Left ventricle myocardium inferior (tissue), 1 donor: ENCODE data around the gene KRT74. TPM values are rescaled to one million over a fixed set of nuclear protein-coding genes. Genes with fewer than 3 reads are reported as not detected.

Source experiments
- DNase-seq: peaks from one replicate; pipeline ENCODE4 v3.0.0-alpha.2; 2020
- H3K27ac ChIP-seq: fragments of 200-600 bp; replicated peaks from 2 replicates; pipeline ENCODE4 v1.8.0; 2021
- H3K27me3 ChIP-seq: fragments of 200-600 bp; 2 replicates; pipeline ENCODE4 v1.8.0; 2021; ENCODE audit warnings: low read depth
- H3K36me3 ChIP-seq: fragments of 200-600 bp; 2 replicates; pipeline ENCODE4 v1.8.0; 2021
- H3K4me1 ChIP-seq: fragments of 200-600 bp; 2 replicates; pipeline ENCODE4 v1.8.0; 2021
- H3K4me3 ChIP-seq: fragments of 200-600 bp; 2 replicates; pipeline ENCODE4 v1.8.0; 2021; ENCODE audit warnings: mild to moderate bottlenecking, moderate library complexity
- H3K9me3 ChIP-seq: fragments of 200-600 bp; replicated peaks from 2 replicates; pipeline ENCODE4 v1.8.0; 2021
- CTCF ChIP-seq: fragments of 200-600 bp; IDR thresholded peaks from 2 replicates; pipeline ENCODE4 v1.8.0; 2021; ENCODE audit warnings: antibody characterized with exemption, mild to moderate bottlenecking, borderline replicate concordance
- intact Hi-C: fragments of 100-400 bp; cut with micrococcal nuclease; formaldehyde crosslinking; loops from one replicate; pipeline ENCODE4 v1.11.0; 2022
- total RNA-seq: library from RNA; stranded (reverse); fragmentation: NEBNext Ultra II Directional; extraction: Animal tissue kit (Norgen Biotek cat#: 25700); gene quantifications from one replicate; pipeline ENCODE4 v1.2.1, GENCODE V29; 2021
- donor health status: DM: no; HTN: yes; CAD: no; lungs with severe emphysema.

KRT74 gene
- total RNA-seq, 1 donor from 2014 or later, result 0.14 TPM

- Histone ChIP-seq H3K36me3 (no peaks in the 10 kb centered on the region), H3K27ac (no peak overlapping the region), H3K9me3 (no peaks in the 10 kb centered on the region), H3K27me3 (peaks cover 43% of the 10 kb centered on the region), H3K4me3 (no peak overlapping the region), H3K4me1 (peaks cover 17% of the 10 kb centered on the region)
- no peak for DNase-seq
- no peak for TF ChIP-seq CTCF
- intact Hi-C loops, result no loop called here
Observed at GRCh38 chr12:52564582-52564981, 9.1 kb downstream of the KRT74 start.

GRCh38 chr12:52561880-52562449 is 11.7 kb downstream of the KRT74 start:
- Histone ChIP-seq H3K4me1 (peaks cover 9% of the 10 kb centered on the region), H3K36me3 (no peaks in the 10 kb centered on the region), H3K27ac (no peak overlapping the region), H3K27me3 (peaks cover 48% of the 10 kb centered on the region), H3K4me3 (no peak overlapping the region), H3K9me3 (no peaks in the 10 kb centered on the region)
- no peak for DNase-seq
- peak; percentile 25 for TF ChIP-seq CTCF
- intact Hi-C loops, result no loop called here

- DNase-seq, result no peak
- H3K9me3 ChIP-seq, result no peaks in the 10 kb centered on the region
Observed at GRCh38 chr12:52559979-52560378, 13.7 kb downstream of the KRT74 start.

GRCh38 chr12:52558781-52559445 is 14.7 kb downstream of the KRT74 start:
- Histone ChIP-seq H3K27me3 (peaks cover 43% of the 10 kb centered on the region), H3K9me3 (no peaks in the 10 kb centered on the region), H3K4me3 (no peak overlapping the region), H3K36me3 (no peaks in the 10 kb centered on the region), H3K27ac (no peak overlapping the region), H3K4me1 (no peaks in the 10 kb centered on the region)
- TF ChIP-seq CTCF, result no peak
- intact Hi-C loops, result no loop called here
- no peak for DNase-seq

More at GRCh38 chr12:52559979-52560378, 13.7 kb downstream of the KRT74 start:
- no peak overlapping the region for H3K4me3 ChIP-seq
- H3K27ac ChIP-seq, result no peak overlapping the region
- no peaks in the 10 kb centered on the region for H3K4me1 ChIP-seq
- peaks cover 48% of the 10 kb centered on the region for H3K27me3 ChIP-seq
- no peaks in the 10 kb centered on the region for H3K36me3 ChIP-seq
- no peak for TF ChIP-seq CTCF
- intact Hi-C loops, result no loop called here

GRCh38 chr12:52557476-52557875 is 16.2 kb downstream of the KRT74 start:
- Histone ChIP-seq H3K27ac (no peak overlapping the region), H3K4me3 (no peak overlapping the region), H3K9me3 (no peaks in the 10 kb centered on the region), H3K27me3 (peaks cover 37% of the 10 kb centered on the region), H3K4me1 (no peaks in the 10 kb centered on the region), H3K36me3 (no peaks in the 10 kb centered on the region)
- no peak for DNase-seq
- intact Hi-C loops, result no loop called here
- TF ChIP-seq CTCF, result no peak
